ENCODE data around the gene KCNQ1. TPM values are rescaled to one million over a fixed set of nuclear protein-coding genes. Genes with fewer than 3 reads are reported as not detected.

The KCNQ1 gene
- total and polyA plus RNA-seq, 2 experiments from 2014 or later: 0.45 to 0.87 TPM

GRCh38 chr11:2855162-2855561 is 410.4 kb downstream of the KCNQ1 start (continued):
- TF ChIP-seq, protein P1, sequence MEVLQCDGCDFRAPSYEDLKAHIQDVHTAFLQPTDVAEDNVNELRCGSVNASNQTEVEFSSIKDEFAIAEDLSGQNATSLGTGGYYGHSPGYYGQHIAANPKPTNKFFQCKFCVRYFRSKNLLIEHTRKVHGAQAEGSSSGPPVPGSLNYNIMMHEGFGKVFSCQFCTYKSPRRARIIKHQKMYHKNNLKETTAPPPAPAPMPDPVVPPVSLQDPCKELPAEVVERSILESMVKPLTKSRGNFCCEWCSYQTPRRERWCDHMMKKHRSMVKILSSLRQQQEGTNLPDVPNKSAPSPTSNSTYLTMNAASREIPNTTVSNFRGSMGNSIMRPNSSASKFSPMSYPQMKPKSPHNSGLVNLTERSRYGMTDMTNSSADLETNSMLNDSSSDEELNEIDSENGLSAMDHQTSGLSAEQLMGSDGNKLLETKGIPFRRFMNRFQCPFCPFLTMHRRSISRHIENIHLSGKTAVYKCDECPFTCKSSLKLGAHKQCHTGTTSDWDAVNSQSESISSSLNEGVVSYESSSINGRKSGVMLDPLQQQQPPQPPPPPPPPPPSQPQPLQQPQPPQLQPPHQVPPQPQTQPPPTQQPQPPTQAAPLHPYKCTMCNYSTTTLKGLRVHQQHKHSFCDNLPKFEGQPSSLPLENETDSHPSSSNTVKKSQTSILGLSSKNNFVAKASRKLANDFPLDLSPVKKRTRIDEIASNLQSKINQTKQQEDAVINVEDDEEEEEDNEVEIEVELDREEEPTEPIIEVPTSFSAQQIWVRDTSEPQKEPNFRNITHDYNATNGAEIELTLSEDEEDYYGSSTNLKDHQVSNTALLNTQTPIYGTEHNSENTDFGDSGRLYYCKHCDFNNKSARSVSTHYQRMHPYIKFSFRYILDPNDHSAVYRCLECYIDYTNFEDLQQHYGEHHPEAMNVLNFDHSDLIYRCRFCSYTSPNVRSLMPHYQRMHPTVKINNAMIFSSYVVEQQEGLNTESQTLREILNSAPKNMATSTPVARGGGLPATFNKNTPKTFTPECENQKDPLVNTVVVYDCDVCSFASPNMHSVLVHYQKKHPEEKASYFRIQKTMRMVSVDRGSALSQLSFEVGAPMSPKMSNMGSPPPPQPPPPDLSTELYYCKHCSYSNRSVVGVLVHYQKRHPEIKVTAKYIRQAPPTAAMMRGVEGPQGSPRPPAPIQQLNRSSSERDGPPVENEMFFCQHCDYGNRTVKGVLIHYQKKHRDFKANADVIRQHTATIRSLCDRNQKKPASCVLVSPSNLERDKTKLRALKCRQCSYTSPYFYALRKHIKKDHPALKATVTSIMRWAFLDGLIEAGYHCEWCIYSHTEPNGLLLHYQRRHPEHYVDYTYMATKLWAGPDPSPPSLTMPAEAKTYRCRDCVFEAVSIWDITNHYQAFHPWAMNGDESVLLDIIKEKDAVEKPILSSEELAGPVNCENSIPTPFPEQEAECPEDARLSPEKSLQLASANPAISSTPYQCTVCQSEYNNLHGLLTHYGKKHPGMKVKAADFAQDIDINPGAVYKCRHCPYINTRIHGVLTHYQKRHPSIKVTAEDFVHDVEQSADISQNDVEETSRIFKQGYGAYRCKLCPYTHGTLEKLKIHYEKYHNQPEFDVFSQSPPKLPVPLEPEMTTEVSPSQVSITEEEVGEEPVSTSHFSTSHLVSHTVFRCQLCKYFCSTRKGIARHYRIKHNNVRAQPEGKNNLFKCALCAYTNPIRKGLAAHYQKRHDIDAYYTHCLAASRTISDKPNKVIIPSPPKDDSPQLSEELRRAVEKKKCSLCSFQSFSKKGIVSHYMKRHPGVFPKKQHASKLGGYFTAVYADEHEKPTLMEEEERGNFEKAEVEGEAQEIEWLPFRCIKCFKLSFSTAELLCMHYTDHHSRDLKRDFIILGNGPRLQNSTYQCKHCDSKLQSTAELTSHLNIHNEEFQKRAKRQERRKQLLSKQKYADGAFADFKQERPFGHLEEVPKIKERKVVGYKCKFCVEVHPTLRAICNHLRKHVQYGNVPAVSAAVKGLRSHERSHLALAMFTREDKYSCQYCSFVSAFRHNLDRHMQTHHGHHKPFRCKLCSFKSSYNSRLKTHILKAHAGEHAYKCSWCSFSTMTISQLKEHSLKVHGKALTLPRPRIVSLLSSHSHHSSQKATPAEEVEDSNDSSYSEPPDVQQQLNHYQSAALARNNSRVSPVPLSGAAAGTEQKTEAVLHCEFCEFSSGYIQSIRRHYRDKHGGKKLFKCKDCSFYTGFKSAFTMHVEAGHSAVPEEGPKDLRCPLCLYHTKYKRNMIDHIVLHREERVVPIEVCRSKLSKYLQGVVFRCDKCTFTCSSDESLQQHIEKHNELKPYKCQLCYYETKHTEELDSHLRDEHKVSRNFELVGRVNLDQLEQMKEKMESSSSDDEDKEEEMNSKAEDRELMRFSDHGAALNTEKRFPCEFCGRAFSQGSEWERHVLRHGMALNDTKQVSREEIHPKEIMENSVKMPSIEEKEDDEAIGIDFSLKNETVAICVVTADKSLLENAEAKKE (CRISPR knock-in tag; IDR thresholded peaks at IDR 0.05): no peak
- TF ChIP-seq EZH2 (IDR thresholded peaks at IDR 0.05; ENCODE audit: low read depth, unreplicated experiment) (no peak), ZNF114 (CRISPR knock-in tag; IDR thresholded peaks at IDR 0.05) (no peak), EZH2phosphoT487 (IDR thresholded peaks at IDR 0.05; ENCODE audit: unreplicated experiment) (no peak), ZNF331 (CRISPR knock-in tag; IDR thresholded peaks at IDR 0.05; ENCODE audit: low read depth) (no peak), JUNB (IDR thresholded peaks at IDR 0.05; ENCODE audit: unreplicated experiment) (no peak), CREB1 (CRISPR knock-in tag; IDR thresholded peaks at IDR 0.05; ENCODE audit: low read depth) (no peak), STAT1 (IDR thresholded peaks at IDR 0.05; ENCODE audit: unreplicated experiment) (no peak)
- TF ChIP-seq, protein P2, sequence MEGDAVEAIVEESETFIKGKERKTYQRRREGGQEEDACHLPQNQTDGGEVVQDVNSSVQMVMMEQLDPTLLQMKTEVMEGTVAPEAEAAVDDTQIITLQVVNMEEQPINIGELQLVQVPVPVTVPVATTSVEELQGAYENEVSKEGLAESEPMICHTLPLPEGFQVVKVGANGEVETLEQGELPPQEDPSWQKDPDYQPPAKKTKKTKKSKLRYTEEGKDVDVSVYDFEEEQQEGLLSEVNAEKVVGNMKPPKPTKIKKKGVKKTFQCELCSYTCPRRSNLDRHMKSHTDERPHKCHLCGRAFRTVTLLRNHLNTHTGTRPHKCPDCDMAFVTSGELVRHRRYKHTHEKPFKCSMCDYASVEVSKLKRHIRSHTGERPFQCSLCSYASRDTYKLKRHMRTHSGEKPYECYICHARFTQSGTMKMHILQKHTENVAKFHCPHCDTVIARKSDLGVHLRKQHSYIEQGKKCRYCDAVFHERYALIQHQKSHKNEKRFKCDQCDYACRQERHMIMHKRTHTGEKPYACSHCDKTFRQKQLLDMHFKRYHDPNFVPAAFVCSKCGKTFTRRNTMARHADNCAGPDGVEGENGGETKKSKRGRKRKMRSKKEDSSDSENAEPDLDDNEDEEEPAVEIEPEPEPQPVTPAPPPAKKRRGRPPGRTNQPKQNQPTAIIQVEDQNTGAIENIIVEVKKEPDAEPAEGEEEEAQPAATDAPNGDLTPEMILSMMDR (conservative IDR thresholded peaks at IDR 0.05; ENCODE audit: low read depth in 2 of 2): no peak

Data from GM23338 (cell line).